ENCODE measurements around the gene CYS1. TPM values are rescaled to one million over a fixed set of nuclear protein-coding genes. Genes with fewer than 3 reads are reported as not detected.
"Not testable (repeated sequence)": the region's sequence is repeated elsewhere in the genome, so short reads cannot be mapped to it uniquely, and the experiment has no call there.

The CYS1 gene
- polyA plus RNA-seq, 1 experiment, result 2.5 TPM

DNA sequence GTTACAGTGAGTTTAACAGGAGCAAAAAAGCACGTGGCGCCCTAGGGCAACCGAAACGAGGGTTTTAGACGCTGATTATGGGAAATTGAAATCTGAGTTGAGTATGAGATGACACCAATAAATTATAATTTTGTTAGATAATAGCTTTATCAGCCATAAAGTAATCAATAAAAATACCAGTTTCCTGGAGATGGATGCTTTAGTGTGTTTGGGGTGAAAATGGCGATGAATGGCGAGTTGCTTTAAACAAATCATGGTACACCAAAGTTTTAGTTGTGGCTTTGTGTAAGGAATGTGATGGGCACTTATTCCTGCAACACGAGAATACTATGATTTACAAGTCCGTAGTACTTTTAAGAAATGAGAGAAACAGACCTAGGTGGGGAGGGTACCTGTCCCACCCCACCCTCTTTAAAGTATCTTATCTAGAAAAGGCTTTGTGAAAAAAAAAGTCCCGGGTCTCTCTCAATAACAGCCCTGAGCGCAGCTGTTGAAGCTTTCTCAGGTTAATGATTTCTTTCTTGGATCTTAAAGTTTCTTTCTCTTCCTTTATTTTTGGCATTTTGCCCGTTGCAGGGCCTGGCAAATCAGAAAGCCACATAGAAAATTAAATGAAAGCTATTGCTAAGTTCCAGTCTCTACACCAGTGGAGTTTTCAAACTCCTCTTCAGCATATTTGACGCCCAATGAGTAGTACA is 40.8 kb upstream of the CYS1 start:
- Histone ChIP-seq H3K36me3 (ENCODE audit: control insufficient read depth, insufficient read depth, low read length) (no peaks in the 10 kb centered on the region), H3K27me3 (ENCODE audit: control insufficient read depth, insufficient read depth, low read length) (no peaks in the 10 kb centered on the region), H3K4me3 (ENCODE audit: low read depth, low read length) (peak overlapping the region; percentile 73)
- TF ChIP-seq, protein P1, sequence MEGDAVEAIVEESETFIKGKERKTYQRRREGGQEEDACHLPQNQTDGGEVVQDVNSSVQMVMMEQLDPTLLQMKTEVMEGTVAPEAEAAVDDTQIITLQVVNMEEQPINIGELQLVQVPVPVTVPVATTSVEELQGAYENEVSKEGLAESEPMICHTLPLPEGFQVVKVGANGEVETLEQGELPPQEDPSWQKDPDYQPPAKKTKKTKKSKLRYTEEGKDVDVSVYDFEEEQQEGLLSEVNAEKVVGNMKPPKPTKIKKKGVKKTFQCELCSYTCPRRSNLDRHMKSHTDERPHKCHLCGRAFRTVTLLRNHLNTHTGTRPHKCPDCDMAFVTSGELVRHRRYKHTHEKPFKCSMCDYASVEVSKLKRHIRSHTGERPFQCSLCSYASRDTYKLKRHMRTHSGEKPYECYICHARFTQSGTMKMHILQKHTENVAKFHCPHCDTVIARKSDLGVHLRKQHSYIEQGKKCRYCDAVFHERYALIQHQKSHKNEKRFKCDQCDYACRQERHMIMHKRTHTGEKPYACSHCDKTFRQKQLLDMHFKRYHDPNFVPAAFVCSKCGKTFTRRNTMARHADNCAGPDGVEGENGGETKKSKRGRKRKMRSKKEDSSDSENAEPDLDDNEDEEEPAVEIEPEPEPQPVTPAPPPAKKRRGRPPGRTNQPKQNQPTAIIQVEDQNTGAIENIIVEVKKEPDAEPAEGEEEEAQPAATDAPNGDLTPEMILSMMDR (IDR thresholded peaks at IDR 0.05; ENCODE audit: insufficient read depth, low read depth, low read length), result no peak
- ChIA-PET CTCF (interaction anchor here (2.7 kb wide), 1 partner anchor 288 kb away, joined by 9 read pairs; no protein-coding TSS in a partner anchor), POLR2A (no interaction called here)
- DNase-seq (ENCODE audit: low read depth), result no peak

DNA sequence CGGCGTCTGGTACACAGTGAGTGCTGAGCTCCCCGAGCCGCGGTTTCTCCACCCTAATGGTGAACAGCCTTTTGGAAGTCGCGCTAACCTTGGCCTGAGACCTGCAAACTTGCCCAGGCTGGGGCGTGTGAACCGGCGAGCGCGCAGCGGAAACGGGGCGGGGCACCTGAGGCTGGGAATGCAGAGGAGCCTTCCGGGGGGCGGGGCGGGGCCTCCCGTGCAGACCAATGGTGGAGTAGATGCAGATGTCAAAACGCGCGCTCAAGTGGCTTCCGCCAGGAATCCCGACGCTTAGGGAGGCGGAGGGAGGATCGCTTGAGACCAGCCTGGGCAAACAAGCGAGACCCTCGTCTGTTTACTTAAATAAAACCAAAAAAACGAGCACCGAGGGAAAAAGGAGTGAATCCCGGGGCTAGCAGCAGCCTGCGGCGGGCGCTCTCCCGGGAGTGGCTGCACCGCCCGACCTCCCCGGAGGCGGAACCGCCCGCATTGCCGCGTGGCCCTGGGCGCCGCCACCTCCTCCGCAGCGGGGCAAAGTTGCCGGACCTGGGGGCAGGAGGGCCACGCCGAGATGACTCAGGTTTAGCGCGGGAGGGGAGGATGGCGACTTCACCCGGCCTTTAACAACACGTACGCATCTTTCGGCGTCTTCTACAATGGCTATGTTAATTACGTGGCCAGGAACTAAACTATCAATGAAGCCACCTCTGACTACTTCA is 40.1 kb upstream of the CYS1 start:
- TF ChIP-seq, protein P1 (IDR thresholded peaks at IDR 0.05; ENCODE audit: insufficient read depth, low read depth, low read length), result no peak
- Histone ChIP-seq H3K27me3 (ENCODE audit: control insufficient read depth, insufficient read depth, low read length) (no peaks in the 10 kb centered on the region), H3K36me3 (ENCODE audit: control insufficient read depth, insufficient read depth, low read length) (no peaks in the 10 kb centered on the region), H3K4me3 (ENCODE audit: low read depth, low read length) (peak overlapping the region; percentile 73)
- DNase-seq (ENCODE audit: low read depth), result no peak
- ChIA-PET POLR2A (no interaction called here), CTCF (interaction anchor here (0.6 to 2.7 kb wide), 4 partner anchors 23 to 314 kb away, joined by 3 to 9 read pairs (median 4); no protein-coding TSS in a partner anchor)

DNA sequence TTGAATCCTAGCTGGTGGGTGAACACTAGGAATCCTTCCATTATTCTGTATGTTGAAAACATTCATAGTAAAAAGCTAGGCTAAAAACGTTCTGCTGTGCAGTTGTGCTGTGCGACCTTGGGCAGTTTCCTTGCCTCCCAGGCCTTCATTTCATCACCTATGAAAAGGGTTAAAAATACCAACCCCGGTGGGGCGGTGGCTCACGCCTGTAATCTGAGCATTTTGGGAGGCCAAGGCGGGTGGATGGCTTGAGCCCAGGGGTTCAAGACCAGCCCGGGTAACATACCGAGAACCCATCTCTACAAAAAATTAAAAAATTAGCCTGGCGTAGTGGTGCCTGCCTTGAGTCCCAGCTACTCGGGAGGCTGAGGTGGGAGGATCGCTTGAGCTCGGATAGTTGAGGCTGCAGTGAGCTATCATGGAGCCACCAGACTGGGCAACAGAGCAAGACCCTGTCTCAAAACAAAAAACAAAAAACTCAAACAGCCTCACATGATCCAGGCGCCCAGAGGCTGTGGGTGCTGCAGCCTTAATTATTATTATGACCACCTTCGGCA is 39.5 kb upstream of the CYS1 start:
- DNase-seq (ENCODE audit: low read depth), result no peak
- peak overlapping the region; percentile 73 for H3K4me3 ChIP-seq (ENCODE audit: low read depth, low read length)
- H3K27me3 ChIP-seq (ENCODE audit: control insufficient read depth, insufficient read depth, low read length), result no peaks in the 10 kb centered on the region
- CTCF ChIA-PET, result interaction anchor here (0.6 to 2.7 kb wide), 6 partner anchors 23 to 315 kb away, joined by 3 to 9 read pairs (median 4); no protein-coding TSS in a partner anchor
- no peaks in the 10 kb centered on the region for H3K36me3 ChIP-seq (ENCODE audit: control insufficient read depth, insufficient read depth, low read length)
- POLR2A ChIA-PET, result no interaction called here
- TF ChIP-seq, protein P1 (IDR thresholded peaks at IDR 0.05; ENCODE audit: insufficient read depth, low read depth, low read length), result no peak

DNA sequence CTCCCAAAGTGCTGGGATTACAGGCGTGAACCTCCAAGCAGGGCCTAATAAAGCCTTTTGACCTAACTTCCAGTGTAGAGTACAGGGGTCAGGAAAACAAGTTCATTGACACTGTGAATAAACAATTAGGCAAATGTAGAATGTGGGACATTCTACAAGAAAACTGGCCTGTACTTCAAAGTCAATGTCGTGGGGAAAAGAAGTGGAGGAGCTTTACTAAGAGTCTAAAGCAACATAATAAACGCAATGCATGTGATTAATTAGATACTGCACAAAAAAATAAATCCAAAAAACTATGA is 38.8 kb upstream of the CYS1 start:
- H3K36me3 ChIP-seq (ENCODE audit: control insufficient read depth, insufficient read depth, low read length), result no peaks in the 10 kb centered on the region
- ChIA-PET POLR2A (no interaction called here), CTCF (interaction anchor here (1.2 to 2.7 kb wide), 5 partner anchors 22 to 290 kb away, joined by 3 to 9 read pairs (median 6); no protein-coding TSS in a partner anchor)
- no peaks in the 10 kb centered on the region for H3K27me3 ChIP-seq (ENCODE audit: control insufficient read depth, insufficient read depth, low read length)
- TF ChIP-seq, protein P1 (IDR thresholded peaks at IDR 0.05; ENCODE audit: insufficient read depth, low read depth, low read length), result no peak
- DNase-seq (ENCODE audit: low read depth), result no peak
- no peak overlapping the region for H3K4me3 ChIP-seq (ENCODE audit: low read depth, low read length)

DNA sequence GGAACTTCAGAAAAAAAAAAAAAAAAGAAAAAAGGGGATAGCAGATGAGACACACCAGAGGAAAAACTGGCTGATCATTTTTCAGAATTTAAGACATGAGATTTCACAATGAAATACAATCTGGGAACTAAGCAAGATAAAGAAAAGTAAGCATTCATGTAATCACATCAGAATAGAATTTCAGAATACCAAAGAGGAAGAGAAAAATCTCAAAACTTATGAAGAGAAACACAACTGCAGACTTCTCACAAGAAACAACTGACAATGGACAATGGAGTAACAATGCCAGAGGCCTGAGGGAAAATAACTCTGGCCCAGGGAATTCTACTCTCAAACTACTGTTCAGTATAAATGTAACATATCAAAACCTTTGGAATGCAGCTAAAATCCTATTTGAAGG is 29.1 kb upstream of the CYS1 start:
- CTCF ChIA-PET, result interaction anchor here (1.1 to 4.4 kb wide), 2 partner anchors 12 to 37 kb away, joined by 3 to 24 read pairs; no protein-coding TSS in a partner anchor
- Histone ChIP-seq H3K27me3 (ENCODE audit: control insufficient read depth, insufficient read depth, low read length) (no peaks in the 10 kb centered on the region), H3K4me3 (ENCODE audit: low read depth, low read length) (no peak overlapping the region), H3K36me3 (ENCODE audit: control insufficient read depth, insufficient read depth, low read length) (no peaks in the 10 kb centered on the region)
- TF ChIP-seq, protein P1 (IDR thresholded peaks at IDR 0.05; ENCODE audit: insufficient read depth, low read depth, low read length), result no peak
- POLR2A ChIA-PET, result interaction anchor here (0.7 kb wide), 1 partner anchor 619 kb away, joined by 3 read pairs; no protein-coding TSS in a partner anchor
- DNase-seq (ENCODE audit: low read depth), result no peak

DNA sequence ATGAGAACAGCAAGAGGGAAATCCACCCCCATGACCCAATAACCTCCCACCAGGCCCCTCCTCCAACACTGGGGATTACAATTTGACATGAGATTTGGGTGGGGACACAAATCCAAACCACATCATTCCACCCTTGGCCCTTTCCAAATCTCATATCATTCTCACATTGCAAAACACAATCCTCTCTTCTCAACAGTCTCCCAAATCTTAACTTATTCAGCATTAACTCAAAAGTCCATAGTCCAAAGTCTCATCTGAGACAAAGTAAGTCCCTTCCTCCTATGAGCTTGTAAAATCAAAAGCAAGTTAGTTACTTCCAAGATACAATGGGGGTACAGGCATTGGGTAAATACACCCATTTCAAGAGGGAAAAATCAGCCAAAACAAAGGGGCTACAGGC is 24.7 kb upstream of the CYS1 start:
- DNase-seq (ENCODE audit: low read depth); POLR2A ChIA-PET: not testable (repeated sequence)
- CTCF ChIA-PET, result interaction anchor here (1.7 kb wide), 1 partner anchor 33 kb away, joined by 6 read pairs; no protein-coding TSS in a partner anchor

More for the DNA sequence above, 24.7 kb upstream of the CYS1 start:
- H3K4me3 ChIP-seq (ENCODE audit: low read depth, low read length); H3K36me3 ChIP-seq (ENCODE audit: control insufficient read depth, insufficient read depth, low read length); H3K27me3 ChIP-seq (ENCODE audit: control insufficient read depth, insufficient read depth, low read length): not testable (repeated sequence)

All from BJ (cell line).